HL-60 (cell line): Measurements from ENCODE around the gene SPACA5B.
"Not testable (repeated sequence)": the region's sequence is repeated elsewhere in the genome, so short reads cannot be mapped to it uniquely, and the experiment has no call there.

Source experiments
- DNase-seq, 2 experiments: peaks; one replicate each; pipeline ENCODE4 v3.0.0-alpha.2; 2010 to 2020; ENCODE audit warnings: low read depth in 1 of 2, low spot score in 1 of 2
- H3K27ac ChIP-seq: fragments of 250-450 bp; sonication (Bioruptor Pico); replicated peaks from 2 replicates; pipeline ENCODE4 v1.5.1; 2020; ENCODE audit warnings: mild to moderate bottlenecking, moderate library complexity
- H3K27me3 ChIP-seq: fragments of 250-450 bp; sonication (Bioruptor Pico); 2 replicates; pipeline ENCODE4 v1.5.1; 2021; ENCODE audit warnings: mild to moderate bottlenecking, moderate library complexity; ENCODE audit not compliant: insufficient read depth, poor library complexity, severe bottlenecking
- H3K4me3 ChIP-seq: replicated peaks from 2 replicates; pipeline ENCODE4 v1.5.1; 2011; ENCODE audit warnings: mild to moderate bottlenecking, control low read depth, low read length; ENCODE audit not compliant: insufficient read depth
- GABPA ChIP-seq: IDR thresholded peaks from 2 replicates; pipeline ENCODE4 v1.6.1; 2012; ENCODE audit warnings: low read depth
- POLR2AphosphoS5 ChIP-seq: IDR thresholded peaks from 2 replicates; pipeline ENCODE4 v1.6.1; 2012; ENCODE audit warnings: low read depth
- REST ChIP-seq: IDR thresholded peaks from 2 replicates; pipeline ENCODE4 v1.6.1; 2012; ENCODE audit warnings: low read depth; ENCODE audit not compliant: insufficient replicate concordance
- SPI1 ChIP-seq: IDR thresholded peaks from 2 replicates; pipeline ENCODE4 v1.6.1; 2012; ENCODE audit warnings: low read depth, mild to moderate bottlenecking, borderline replicate concordance
- TF ChIP-seq, protein P1 (sequence below): IDR thresholded peaks from one replicate; pipeline ENCODE4 v1.5.1; 2011; ENCODE audit warnings: low read length, control low read depth, inconsistent platforms; ENCODE audit not compliant: insufficient read depth

SPACA5B gene

GRCh38 chrX:48154796-48155195 lies 24.4 kb downstream of the SPACA5B start:
- DNase-seq = no peak
- Histone ChIP-seq H3K27ac (no peak overlapping the region), H3K27me3 (no peaks in the 10 kb centered on the region), H3K4me3 (no peak overlapping the region)
- TF ChIP-seq POLR2AphosphoS5 (no peak), REST (no peak), SPI1 (no peak), GABPA (no peak)
- TF ChIP-seq, protein P1, sequence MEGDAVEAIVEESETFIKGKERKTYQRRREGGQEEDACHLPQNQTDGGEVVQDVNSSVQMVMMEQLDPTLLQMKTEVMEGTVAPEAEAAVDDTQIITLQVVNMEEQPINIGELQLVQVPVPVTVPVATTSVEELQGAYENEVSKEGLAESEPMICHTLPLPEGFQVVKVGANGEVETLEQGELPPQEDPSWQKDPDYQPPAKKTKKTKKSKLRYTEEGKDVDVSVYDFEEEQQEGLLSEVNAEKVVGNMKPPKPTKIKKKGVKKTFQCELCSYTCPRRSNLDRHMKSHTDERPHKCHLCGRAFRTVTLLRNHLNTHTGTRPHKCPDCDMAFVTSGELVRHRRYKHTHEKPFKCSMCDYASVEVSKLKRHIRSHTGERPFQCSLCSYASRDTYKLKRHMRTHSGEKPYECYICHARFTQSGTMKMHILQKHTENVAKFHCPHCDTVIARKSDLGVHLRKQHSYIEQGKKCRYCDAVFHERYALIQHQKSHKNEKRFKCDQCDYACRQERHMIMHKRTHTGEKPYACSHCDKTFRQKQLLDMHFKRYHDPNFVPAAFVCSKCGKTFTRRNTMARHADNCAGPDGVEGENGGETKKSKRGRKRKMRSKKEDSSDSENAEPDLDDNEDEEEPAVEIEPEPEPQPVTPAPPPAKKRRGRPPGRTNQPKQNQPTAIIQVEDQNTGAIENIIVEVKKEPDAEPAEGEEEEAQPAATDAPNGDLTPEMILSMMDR = no peak

- no peak overlapping the region for H3K4me3 ChIP-seq
- H3K27me3 ChIP-seq = no peaks in the 10 kb centered on the region
- no peak overlapping the region for H3K27ac ChIP-seq
- DNase-seq = no peak
- TF ChIP-seq REST = no peak
- no peak for TF ChIP-seq SPI1
- TF ChIP-seq POLR2AphosphoS5 = no peak
- no peak for TF ChIP-seq GABPA
- TF ChIP-seq, protein P1 = no peak
Measured at GRCh38 chrX:48156014-48156413, 25.6 kb downstream of the SPACA5B start.

DNA sequence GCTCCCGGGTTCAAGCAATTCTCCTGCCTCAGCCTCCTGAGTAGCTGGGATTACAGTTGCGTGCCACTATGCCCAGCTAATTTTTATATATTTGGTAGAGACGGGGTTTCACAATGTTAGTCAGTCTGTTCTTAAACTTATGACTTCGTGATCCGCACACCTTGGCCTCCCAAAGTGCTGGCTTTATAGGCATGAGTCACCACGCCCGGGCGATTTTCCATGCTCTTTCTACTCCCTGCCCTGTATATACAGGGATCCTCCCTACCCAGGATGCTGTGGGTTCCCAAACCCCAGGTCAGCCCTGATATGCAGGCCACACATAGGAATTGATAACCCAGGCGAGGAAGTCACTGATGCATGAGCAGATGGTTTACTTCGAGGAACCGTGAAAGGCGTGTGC lies 34.8 kb downstream of the SPACA5B start:
- DNase-seq = no peak
- H3K27ac ChIP-seq = no peak overlapping the region
- TF ChIP-seq, protein P1 = no peak
- TF ChIP-seq SPI1 = no peak
- TF ChIP-seq POLR2AphosphoS5 = no peak
- TF ChIP-seq REST = no peak
- TF ChIP-seq GABPA = no peak
- H3K4me3 ChIP-seq = no peak overlapping the region
- no peaks in the 10 kb centered on the region for H3K27me3 ChIP-seq

DNA sequence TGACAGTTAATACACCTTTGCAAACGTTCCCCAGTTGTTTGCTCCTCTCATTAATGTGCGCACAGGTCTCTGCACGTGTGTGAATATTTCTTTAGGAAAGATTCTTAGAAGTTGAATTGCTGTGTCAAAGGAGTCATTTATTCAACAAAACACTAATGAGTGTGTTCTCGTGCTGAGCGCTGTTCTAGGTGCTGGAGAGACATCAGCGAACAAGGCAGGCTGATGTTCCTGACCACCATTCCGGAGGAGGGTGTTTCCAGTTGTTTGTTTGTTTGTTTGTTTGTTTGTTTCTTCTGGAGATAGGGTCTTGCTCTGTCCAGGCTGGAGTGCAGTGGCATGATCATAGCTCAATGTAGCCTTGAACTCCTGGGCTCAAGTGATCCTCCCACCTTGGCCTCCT lies 35.9 kb downstream of the SPACA5B start:
- H3K27me3 ChIP-seq, H3K27ac ChIP-seq, DNase-seq, H3K4me3 ChIP-seq: not testable (repeated sequence)
